ENCODE measurements around the gene KPNB1.

DNA sequence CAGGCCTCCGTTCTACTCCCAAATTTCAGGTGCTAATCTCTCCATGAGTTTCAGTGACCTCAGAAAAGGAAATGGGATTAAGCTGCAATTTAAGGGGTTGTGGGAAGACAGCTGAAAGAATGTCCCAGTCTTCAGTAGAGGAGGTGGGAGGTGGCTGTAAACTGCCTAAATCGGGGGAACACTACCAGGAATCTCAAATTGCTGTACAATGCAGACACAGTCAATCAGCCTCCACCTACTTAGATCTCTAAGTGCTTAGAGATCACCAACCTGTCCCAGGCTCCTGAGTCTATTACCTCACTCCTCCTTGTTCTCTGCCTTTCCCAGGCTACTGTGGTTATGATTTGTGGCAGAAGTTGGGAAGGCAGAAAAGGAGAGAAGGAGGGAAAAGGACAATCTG, 75.0 kb downstream of the KPNB1 start:
- TF ChIP-seq, protein P1, sequence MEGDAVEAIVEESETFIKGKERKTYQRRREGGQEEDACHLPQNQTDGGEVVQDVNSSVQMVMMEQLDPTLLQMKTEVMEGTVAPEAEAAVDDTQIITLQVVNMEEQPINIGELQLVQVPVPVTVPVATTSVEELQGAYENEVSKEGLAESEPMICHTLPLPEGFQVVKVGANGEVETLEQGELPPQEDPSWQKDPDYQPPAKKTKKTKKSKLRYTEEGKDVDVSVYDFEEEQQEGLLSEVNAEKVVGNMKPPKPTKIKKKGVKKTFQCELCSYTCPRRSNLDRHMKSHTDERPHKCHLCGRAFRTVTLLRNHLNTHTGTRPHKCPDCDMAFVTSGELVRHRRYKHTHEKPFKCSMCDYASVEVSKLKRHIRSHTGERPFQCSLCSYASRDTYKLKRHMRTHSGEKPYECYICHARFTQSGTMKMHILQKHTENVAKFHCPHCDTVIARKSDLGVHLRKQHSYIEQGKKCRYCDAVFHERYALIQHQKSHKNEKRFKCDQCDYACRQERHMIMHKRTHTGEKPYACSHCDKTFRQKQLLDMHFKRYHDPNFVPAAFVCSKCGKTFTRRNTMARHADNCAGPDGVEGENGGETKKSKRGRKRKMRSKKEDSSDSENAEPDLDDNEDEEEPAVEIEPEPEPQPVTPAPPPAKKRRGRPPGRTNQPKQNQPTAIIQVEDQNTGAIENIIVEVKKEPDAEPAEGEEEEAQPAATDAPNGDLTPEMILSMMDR (IDR thresholded peaks at IDR 0.05; ENCODE audit: insufficient read depth, low read length): no peak
- TF ChIP-seq GABPA (IDR thresholded peaks at IDR 0.05; ENCODE audit: low read depth) (no peak), POLR2AphosphoS5 (IDR thresholded peaks at IDR 0.05; ENCODE audit: low read depth) (no peak), SPI1 (IDR thresholded peaks at IDR 0.05; ENCODE audit: borderline replicate concordance, low read depth) (no peak)
